GM19397 (cell line): ENCODE measurements around the gene UBE2R2.
"Not testable (repeated sequence)": the region's sequence is repeated elsewhere in the genome, so short reads cannot be mapped to it uniquely, and the experiment has no call there.

Source experiments
- ATAC-seq: cut with Tn5 transposase; IDR thresholded peaks from one replicate; pipeline ENCODE4 v1.9.1; 2021; ENCODE audit warnings: mild to moderate bottlenecking, moderate library complexity; ENCODE audit not compliant: unreplicated experiment

The UBE2R2 gene

GRCh38 chr9:33798545-33798944 is 18.4 kb upstream of the UBE2R2 start:
- no peak for ATAC-seq

GRCh38 chr9:33799928-33800704 is 16.8 kb upstream of the UBE2R2 start:
- no peak for ATAC-seq

DNA sequence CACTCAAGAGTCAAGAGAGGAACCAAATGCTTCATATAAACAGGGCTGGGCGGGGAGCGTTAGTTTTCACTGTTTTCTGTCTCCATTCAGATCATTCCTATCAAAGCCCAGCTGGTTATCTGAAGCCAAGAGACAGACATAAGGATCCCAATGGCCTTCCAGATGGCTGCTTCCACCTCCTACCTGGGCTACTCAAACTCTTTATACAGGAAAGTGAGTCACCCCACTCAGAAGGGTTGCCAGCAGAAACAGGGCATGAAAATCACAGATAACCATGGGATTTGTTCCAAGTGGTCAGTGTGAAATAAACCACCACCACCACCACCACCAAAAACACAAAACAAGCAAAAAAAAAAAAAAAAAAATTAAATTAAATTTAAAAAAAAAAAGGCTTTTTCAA is 16.1 kb upstream of the UBE2R2 start:
- no peak for ATAC-seq

DNA sequence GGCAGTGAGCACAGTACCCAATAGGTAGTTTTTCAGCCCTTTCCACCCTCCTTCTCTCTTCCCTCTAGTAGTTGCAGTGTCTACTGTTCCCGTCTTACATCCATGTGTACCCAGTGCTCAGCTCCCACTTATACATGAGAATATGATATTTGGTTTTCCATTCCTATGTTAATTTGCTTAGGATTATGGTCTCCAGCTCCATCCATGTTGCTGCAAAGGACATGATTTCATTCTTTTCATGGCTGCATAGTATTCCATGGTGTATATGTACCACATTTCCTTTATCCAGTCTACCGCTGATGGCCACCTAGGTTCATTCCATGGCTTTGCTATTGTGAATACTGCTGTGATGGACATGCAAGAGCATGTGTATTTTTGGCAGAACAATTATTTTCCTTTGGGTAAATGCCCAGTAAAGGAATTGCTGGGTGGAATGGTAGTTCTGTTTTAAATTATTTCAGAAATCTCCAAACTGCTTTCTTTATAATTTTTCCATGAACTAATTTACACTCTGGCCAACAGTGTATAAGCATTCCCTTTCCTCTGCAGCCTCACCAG is 14.9 kb upstream of the UBE2R2 start:
- ATAC-seq, result not testable (repeated sequence)

DNA sequence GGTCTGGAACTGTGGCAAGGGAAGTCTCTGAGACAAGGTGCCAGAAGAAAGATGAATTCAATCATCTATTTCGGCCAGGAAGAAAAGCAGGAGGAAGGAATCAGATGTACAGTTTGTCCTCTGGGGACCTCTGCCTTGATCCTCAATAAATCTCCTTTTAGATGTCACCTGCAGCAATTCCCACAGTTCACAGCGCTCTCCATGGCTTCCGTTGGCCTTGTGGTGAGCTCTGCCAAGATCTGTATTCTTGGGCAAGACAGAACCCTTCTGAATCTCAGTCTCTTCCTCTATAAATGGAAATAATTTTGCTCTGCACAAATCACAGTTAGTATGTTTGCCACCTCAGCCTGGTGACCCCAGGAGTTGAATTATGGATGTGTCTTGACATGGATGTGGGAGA is 12.8 kb upstream of the UBE2R2 start:
- not testable (repeated sequence) for ATAC-seq

DNA sequence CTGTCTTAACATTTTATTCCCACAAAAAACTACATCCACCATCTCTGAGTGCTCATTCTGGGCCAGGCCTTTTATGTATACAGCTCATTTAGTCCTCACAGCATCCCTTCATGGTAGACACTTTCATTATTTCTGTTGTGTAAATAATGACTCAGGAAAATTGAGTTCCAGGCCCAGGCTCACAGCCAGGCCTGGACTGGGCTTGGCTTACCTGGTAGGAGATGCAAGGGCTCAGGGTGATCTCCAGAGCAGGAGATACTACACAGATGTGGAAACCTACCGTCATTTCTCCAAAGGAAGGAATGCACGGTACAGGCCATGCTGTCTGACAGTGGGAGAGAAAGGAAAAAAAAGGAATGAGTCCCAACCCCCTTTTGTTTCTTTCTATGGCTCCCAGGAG is 9.8 kb upstream of the UBE2R2 start:
- ATAC-seq, result not testable (repeated sequence)

- ATAC-seq, result not testable (repeated sequence)
These were observed 8.0 kb upstream of the UBE2R2 start for GRCh38 chr9:33808979-33809322.

DNA sequence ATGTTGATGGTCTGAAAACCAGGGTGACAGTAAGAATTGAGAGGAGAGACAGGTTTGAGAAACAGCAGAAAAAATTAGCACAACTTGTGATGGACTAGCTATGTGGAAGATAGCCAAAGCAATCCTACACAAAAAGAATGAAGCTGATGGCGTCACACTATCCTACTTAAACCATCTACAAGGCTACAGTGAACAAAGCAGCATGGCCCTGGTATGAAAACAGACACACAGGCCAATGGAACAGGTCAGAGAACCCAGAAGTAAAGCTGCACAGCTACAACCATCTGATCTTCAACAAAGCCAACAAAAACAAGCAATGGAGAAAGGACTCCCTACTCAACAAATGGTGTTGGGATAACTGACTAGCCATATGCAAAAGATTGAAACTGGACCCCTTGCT is 7.5 kb upstream of the UBE2R2 start:
- ATAC-seq, result no peak

GRCh38 chr9:33813712-33814641 is 3.0 kb upstream of the UBE2R2 start:
- ATAC-seq, result no peak

DNA sequence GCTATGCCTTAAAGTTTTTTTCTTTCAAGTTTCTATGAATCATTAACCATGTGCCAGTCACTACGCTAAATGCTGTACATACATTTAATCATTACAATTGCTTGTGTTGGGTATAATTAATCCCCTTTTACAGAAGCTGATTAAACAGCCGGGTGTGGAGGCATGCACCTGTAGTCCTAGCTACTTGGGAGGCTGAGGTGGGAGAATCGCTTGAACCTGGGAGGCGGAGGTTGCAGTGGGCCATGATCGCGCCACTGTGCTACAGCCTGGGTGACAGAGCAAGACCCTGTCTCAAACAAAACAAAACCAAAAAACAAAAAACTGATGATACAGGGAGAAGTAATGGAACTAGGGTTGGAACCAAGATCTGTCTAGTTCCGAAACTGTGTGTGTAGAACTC is 1.2 kb upstream of the UBE2R2 start:
- ATAC-seq, result no peak

DNA sequence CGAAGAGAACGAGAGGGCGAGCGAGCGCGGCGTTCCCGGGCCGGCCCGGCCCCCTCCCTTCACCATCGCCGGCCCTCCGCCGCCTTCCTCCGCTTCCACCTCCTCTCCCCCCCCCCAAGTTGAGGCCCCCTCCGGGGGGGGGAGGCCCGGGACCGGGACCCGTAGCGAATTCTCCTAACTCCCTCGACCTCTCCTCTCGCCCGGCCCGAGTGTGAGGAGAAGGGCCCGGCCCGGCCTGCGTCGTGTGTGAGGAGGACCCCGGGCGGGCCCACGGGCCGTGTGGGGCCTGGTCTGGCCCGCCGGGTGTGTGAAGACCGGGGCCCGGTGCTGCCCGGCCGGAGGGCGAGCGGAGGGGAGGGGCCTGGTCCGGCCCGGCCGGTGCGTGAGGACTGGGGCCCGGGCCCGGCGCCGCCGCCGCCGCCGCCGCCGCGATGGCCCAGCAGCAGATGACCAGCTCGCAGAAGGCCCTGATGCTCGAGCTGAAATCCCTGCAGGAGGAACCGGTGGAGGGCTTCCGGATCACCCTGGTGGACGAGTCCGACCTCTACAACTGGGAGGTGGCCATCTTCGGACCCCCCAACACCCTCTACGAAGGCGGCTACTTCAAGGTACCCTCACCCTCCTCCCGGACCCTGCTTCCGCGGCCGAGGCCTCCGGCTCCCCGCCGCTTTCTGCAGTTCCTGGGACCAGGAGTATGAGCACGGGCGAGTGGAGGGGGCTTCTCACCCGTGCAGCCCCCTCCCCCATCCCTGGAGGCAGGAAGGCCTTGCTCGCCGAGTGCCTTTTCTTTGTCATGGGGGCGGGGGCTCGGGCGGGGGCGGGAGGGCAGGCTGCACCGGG is 587 bp downstream of the UBE2R2 start:
- ATAC-seq, result peak; percentile 21

DNA sequence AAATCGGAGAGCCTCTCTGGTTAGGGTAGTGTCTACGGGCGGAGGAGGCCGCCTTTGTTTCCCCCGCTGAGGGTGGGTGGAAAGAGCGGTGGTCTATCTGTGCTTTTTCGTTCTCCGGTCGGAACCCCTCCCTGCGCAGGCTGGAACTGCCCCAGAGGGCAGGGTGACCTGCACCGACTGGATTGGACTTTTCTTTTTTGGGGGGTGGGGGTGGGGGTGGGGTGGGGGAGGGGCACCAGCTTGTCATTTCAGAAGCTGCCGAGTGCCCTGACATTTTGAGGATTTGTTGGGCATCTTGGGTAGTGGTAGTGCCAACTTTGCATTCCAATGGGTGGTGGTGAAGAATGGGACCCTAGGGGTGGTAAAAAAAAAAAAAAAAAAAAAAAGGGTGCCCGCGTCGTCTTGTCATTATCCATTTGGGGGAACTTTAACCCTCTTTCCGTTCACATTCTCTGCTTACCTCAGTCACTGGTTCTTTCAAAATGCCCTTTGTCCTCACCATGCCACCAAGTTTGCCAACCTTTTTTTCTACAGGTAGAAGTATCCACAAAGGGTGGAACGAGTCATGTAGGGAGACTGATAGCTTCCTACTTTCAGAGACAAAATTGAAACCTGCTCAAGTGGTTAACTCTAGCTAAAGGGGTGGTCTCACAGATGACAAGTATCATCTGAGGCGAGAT is 1.3 kb downstream of the UBE2R2 start:
- ATAC-seq, result no peak

- ATAC-seq, result no peak
These were observed 2.0 kb downstream of the UBE2R2 start for GRCh38 chr9:33818847-33819500.

- no peak for ATAC-seq
These were observed 3.3 kb downstream of the UBE2R2 start for GRCh38 chr9:33820231-33820745.

DNA sequence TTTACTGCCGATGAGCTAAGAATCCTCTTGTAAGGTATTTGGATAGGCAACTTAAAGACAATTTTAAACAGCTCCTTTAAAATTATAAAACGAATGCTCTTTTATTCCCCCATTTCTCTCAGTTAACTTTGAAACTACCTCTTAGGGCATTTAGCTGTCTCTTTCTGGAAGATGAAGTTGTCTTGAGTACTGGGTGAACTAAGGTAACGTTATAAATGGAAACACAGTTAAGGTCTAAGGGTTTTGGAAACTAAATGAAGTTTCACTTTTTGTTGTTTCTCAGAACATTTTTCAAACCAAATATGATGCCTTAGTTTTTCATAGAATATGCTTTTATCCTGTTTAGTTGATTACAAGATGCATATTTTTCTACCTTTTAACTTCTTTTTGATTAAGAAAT is 6.8 kb downstream of the UBE2R2 start:
- no peak for ATAC-seq

GRCh38 chr9:33827285-33827684 is 10.3 kb downstream of the UBE2R2 start:
- ATAC-seq, result not testable (repeated sequence)

- not testable (repeated sequence) for ATAC-seq
These were observed 12.8 kb downstream of the UBE2R2 start for GRCh38 chr9:33829641-33830230.

DNA sequence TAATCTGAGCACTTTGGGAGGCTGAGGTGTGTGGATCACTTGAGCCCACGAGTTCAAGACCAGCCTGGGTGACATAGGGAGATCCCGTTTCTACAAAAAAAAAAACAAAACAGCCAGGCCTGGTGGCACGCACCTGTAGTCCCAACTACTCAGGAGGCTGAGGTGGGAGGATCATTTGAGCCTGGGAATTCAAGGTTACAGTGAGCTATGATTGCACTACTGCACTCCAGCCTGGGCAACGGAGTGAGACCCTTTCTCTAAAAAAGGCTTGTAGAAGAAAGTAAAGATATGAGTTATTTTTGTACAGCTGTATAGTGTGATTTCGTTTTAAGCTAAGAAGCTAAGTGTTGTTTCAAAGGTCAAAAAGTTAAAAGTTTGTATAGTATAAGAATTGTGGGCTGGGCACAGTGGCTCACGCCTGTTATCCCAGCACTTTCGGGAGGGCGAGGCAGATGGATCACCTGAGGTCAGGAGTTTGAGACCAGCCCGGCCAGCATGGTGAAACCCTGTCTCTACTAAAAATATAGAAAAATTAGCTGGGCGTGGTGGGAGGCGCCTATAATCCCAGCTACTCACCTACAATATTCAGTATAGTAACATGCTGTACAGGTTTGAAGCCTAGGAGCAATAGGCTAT is 18.8 kb downstream of the UBE2R2 start:
- no peak for ATAC-seq

GRCh38 chr9:33836261-33836660 is 19.3 kb downstream of the UBE2R2 start:
- ATAC-seq, result not testable (repeated sequence)
